Measurements from ENCODE around the gene GOLPH3L. TPM values are rescaled to one million over a fixed set of nuclear protein-coding genes. Genes with fewer than 3 reads are reported as not detected.

Gene GOLPH3L
- total RNA-seq, 1 experiment from 2014 or later = 19.6 TPM

DNA sequence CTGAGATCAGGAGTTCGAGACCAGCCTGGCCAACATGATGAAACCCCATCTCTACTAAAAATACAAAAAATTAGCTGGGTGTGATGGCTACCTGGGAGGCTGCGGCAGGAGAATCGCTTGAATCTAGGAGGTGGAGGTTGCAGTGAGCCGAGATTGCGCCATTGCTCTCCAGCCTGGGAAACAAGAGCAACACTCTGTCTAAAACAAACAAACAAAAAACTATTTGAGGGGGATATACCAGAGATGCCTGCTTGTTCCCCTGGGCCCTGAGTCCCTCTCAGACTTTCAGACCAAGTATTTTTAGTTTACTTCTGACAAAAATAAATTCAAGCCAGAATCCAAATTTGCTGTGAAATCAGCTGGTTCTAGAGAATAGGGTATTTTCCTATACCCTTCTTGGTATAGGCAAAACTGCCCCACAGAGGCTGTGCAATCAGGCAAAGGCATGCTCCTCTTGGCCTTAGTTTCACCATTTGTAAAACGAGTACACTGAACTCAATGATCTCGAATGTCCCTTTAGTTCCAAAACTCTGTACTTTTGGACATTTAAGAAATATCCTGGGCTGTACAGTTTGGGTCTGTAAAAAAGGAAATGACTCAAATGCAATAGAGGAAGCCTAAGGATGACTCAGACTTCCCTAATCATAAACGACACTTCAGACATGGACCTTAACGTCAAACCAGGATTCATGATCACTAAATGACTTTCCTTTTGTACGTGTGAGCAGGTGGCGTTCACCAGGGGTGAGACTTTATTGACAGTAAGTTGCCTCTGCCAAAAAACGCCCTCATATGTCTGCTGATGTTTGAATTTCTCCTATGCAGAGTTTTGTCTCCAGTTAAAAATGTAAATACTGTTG lies 83.7 kb downstream of the GOLPH3L start:
- no peak overlapping the region for H3K4me3 ChIP-seq (ENCODE audit: low read depth in 2 of 2, low read length in 2 of 2)
- POLR2A ChIA-PET = interaction anchor here (0.6 to 0.7 kb wide), 3 partner anchors 8 to 38 kb away, joined by 3 to 9 read pairs (median 4); no protein-coding TSS in a partner anchor
- intact Hi-C loops (cut with micrococcal nuclease; ENCODE audit: unreplicated experiment) = loop anchor here (5.0 kb wide), 1 partner anchor 36 kb away; the partner anchor contains the start of gene MCL1

DNA sequence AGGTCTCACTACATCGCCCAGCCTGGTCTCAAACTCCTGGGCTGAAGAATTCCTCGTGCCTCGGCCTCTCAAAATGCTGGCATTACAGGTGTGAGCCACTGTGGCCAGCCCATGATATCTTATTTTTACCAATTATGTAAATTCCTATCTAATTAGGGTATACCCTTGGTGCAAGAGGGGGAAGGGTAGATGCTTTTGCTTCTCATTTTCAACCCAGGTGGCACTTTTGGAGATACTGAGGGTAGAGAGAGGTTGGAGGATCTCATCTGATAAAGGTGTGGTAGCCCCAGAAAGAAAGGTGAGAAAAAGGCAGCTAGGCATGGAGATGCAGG lies 85.0 kb downstream of the GOLPH3L start:
- TF ChIP-seq REST (IDR thresholded peaks at IDR 0.05; ENCODE audit: insufficient read depth in 1 of 2, low read depth in 2 of 2, low read length in 1 of 2) (no peak), TCF7L2 (IDR thresholded peaks at IDR 0.05; ENCODE audit: low read depth, low read length) (no peak), POLR2AphosphoS5 (IDR thresholded peaks at IDR 0.05; ENCODE audit: low read depth, low read length) (no peak), SIN3A (IDR thresholded peaks at IDR 0.05; ENCODE audit: borderline replicate concordance, insufficient read depth, low read depth, low read length) (no peak)
- TF ChIP-seq, protein P1, sequence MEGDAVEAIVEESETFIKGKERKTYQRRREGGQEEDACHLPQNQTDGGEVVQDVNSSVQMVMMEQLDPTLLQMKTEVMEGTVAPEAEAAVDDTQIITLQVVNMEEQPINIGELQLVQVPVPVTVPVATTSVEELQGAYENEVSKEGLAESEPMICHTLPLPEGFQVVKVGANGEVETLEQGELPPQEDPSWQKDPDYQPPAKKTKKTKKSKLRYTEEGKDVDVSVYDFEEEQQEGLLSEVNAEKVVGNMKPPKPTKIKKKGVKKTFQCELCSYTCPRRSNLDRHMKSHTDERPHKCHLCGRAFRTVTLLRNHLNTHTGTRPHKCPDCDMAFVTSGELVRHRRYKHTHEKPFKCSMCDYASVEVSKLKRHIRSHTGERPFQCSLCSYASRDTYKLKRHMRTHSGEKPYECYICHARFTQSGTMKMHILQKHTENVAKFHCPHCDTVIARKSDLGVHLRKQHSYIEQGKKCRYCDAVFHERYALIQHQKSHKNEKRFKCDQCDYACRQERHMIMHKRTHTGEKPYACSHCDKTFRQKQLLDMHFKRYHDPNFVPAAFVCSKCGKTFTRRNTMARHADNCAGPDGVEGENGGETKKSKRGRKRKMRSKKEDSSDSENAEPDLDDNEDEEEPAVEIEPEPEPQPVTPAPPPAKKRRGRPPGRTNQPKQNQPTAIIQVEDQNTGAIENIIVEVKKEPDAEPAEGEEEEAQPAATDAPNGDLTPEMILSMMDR (IDR thresholded peaks at IDR 0.05) = no peak
- no peak for DNase-seq (ENCODE audit: low read depth, low spot score)
- Histone ChIP-seq H3K36me3 (ENCODE audit: control insufficient read depth, insufficient read depth, low read length) (no peaks in the 10 kb centered on the region), H3K4me1 (ENCODE audit: control insufficient read depth, insufficient read depth, low read length) (peaks cover 20% of the 10 kb centered on the region), H3K9me3 (ENCODE audit: control insufficient read depth, insufficient read depth, low read depth, low read length) (no peaks in the 10 kb centered on the region), H3K27me3 (ENCODE audit: control insufficient read depth, insufficient read depth, low read length) (no peaks in the 10 kb centered on the region), H3K27ac (ENCODE audit: low read length) (no peak overlapping the region), H3K4me3 (ENCODE audit: low read depth in 2 of 2, low read length in 2 of 2) (no peak overlapping the region)
- intact Hi-C loops (cut with micrococcal nuclease; ENCODE audit: unreplicated experiment) (loop anchor here (5.0 kb wide), 1 partner anchor 35 kb away; the partner anchor contains the start of gene MCL1), in situ Hi-C loops (cut with HindIII; ENCODE audit: low pct_unique_long_range_greater_than_20kb, low sequenced_read_pairs) (no loop called here)
- POLR2A ChIA-PET = interaction anchor here (0.7 kb wide), 1 partner anchor 32 kb away, joined by 7 read pairs; no protein-coding TSS in a partner anchor
- CTCF ChIA-PET = no interaction called here
- no peak for ATAC-seq
- BruUV-seq (replicated peaks) = no TSS peak

More for the DNA sequence above, 83.7 kb downstream of the GOLPH3L start:
- no peak for TF ChIP-seq REST (IDR thresholded peaks at IDR 0.05; ENCODE audit: insufficient read depth in 1 of 2, low read depth in 2 of 2, low read length in 1 of 2)
- TF ChIP-seq POLR2AphosphoS5 (IDR thresholded peaks at IDR 0.05; ENCODE audit: low read depth, low read length) = no peak
- TF ChIP-seq SIN3A (IDR thresholded peaks at IDR 0.05; ENCODE audit: borderline replicate concordance, insufficient read depth, low read depth, low read length) = no peak
- no peak for TF ChIP-seq TCF7L2 (IDR thresholded peaks at IDR 0.05; ENCODE audit: low read depth, low read length)
- TF ChIP-seq, protein P1 (IDR thresholded peaks at IDR 0.05) = no peak
- CTCF ChIA-PET = no interaction called here
- Histone ChIP-seq H3K9me3 (ENCODE audit: control insufficient read depth, insufficient read depth, low read depth, low read length) (no peaks in the 10 kb centered on the region), H3K27ac (ENCODE audit: low read length) (peak overlapping the region; percentile 37), H3K27me3 (ENCODE audit: control insufficient read depth, insufficient read depth, low read length) (no peaks in the 10 kb centered on the region), H3K4me1 (ENCODE audit: control insufficient read depth, insufficient read depth, low read length) (peaks cover 20% of the 10 kb centered on the region), H3K36me3 (ENCODE audit: control insufficient read depth, insufficient read depth, low read length) (no peaks in the 10 kb centered on the region)
- BruUV-seq (replicated peaks) = no TSS peak
- peak; percentile 77 for ATAC-seq
- DNase-seq (ENCODE audit: low read depth, low spot score) = peak; percentile 88
- in situ Hi-C loops (cut with HindIII; ENCODE audit: low pct_unique_long_range_greater_than_20kb, low sequenced_read_pairs) = no loop called here

All from Panc1 (cell line).